Heart right ventricle (tissue), 16 donors: ENCODE results near the gene TFF3. TPM values are rescaled to one million over a fixed set of nuclear protein-coding genes. Genes with fewer than 3 reads are reported as not detected.

Experiments used
- ATAC-seq, 8 donors: fragments of 200-7000 bp; cut with Tn5 transposase; one replicate each; pipeline ENCODE4 v1.9.1; 2020; ENCODE audit warnings: mild to moderate bottlenecking in 8 of 8, moderate library complexity in 8 of 8, moderate number of reproducible peaks in 1 of 8
- DNase-seq, 2 donors: peaks; one replicate each; pipeline ENCODE4 v3.0.0-alpha.2; 2020
- H3K27ac ChIP-seq, 10 donors: fragments of 200-600 bp; sonication (generic) in 2 of 10; one replicate each; pipeline versions ENCODE4 v1.5.0 to v1.8.0; 2020 to 2022; ENCODE audit warnings: mild to moderate bottlenecking in 3 of 10
- H3K27me3 ChIP-seq, 7 donors: fragments of 200-600 bp; one replicate each; pipeline ENCODE4 v1.8.0; 2021 to 2022; ENCODE audit warnings: mild to moderate bottlenecking in 2 of 7
- H3K36me3 ChIP-seq, 9 donors: fragments of 200-600 bp; sonication (generic) in 1 of 9; one replicate each; pipeline versions ENCODE4 v1.5.0 to v1.8.0; 2020 to 2022; ENCODE audit warnings: mild to moderate bottlenecking in 2 of 9
- H3K4me1 ChIP-seq, 9 donors: fragments of 200-600 bp; sonication (generic) in 1 of 9; one replicate each; pipeline versions ENCODE4 v1.5.0 to v1.8.0; 2020 to 2022; ENCODE audit warnings: mild to moderate bottlenecking in 4 of 9
- H3K4me3 ChIP-seq, 10 donors: fragments of 200-600 bp; sonication (generic) in 2 of 10; one replicate each; pipeline versions ENCODE4 v1.5.0 to v1.8.0; 2020 to 2022; ENCODE audit warnings: mild to moderate bottlenecking in 7 of 10, moderate library complexity in 2 of 10
- H3K9me3 ChIP-seq, 11 donors: fragments of 200-600 bp in 10 of 11; sonication (generic) in 2 of 11; one replicate each; pipeline versions ENCODE4 v1.5.0 to v1.8.0; 2013 to 2022; ENCODE audit warnings: mild to moderate bottlenecking in 2 of 11, control low read depth in 1 of 11, moderate library complexity in 1 of 11
- CTCF ChIP-seq, 9 donors: fragments of 200-600 bp; sonication (generic) in 2 of 9; IDR thresholded peaks; one replicate each; pipeline versions ENCODE4 v1.5.0 to v1.8.0; 2021 to 2022; ENCODE audit warnings: antibody characterized with exemption in 9 of 9, mild to moderate bottlenecking in 5 of 9, moderate library complexity in 1 of 9
- WGBS, 2 donors: extraction: QIAGEN DNeasy Blood & Tissue Kit; methylation state at CpG; one replicate each; pipeline ENCODE4 v1.1.7; 2013; ENCODE audit warnings: inconsistent platforms in 1 of 2; 5-methylcytosine and 5-hydroxymethylcytosine counted together
- intact Hi-C, 10 donors: fragments of 100-400 bp; cut with DNase I; formaldehyde crosslinking; loops; one replicate each; pipeline versions ENCODE4 v1.11.1 to v1.14.2; 2022
- polyA plus RNA-seq, 2 donors: library from polyadenylated mRNA; stranded (reverse); fragments of 200-250 nt; gene quantifications; one replicate each; pipeline ENCODE4 v1.2.3, GENCODE V29; 2013
- total RNA-seq, 10 donors: library from RNA; stranded (reverse); fragmentation: NEBNext Ultra II Directional in 3 of 10; extraction: Animal tissue kit (Norgen Biotek cat#: 25700) in 3 of 10; gene quantifications; one replicate each; pipeline versions ENCODE4 v1.2.1 to v1.2.4, GENCODE V29; 2021 to 2023
- donor health status: Arrhythmogenic right ventricular cardiomyopathy.
- donor health status: ischemic (EF 13 %, LVEDD 7.1; RV severe dilation, severe dysfunction).
- donor health status: healthy with polysubstance abuse.
- donor health status: DM: no; HTN: yes; CAD: no.
- donor health status: DM: no; HTN: no; CAD: no.
- donor health status: ischemic (EF 25% LVEDD 6.9; RV normal size, moderate dysfunction).
- donor health status: ischemic (EF 25% LVEDD 5.7; RV mildly dilated, moderate dysfunction).
- donor health status: healthy.
- donor health status: DM: yes; HTN: yes; CAD: no.
- donor health status: Ischemic cardiomyopathy.
- donor health status: ischemic (EF 35%, LVEDD 5.7; RV mildly dilated, moderate dysfunction).
- donor health status: nonischemic (EF 11% LVEDD 7.7; RV severe dilation, severe dysfunction).
- donor health status: DM: yes; HTN: yes; CAD: no.
- donor health status: PGD.
- donor health status: ischemic (EF 29% LVEDD 5.4; RV normal size, mild dysfunction).
- donor health status: nonischemic (EF 23%, LVEDD 6.1; RV moderate dilation, normal function).

Gene TFF3
- total and polyA plus RNA-seq, 12 donors = 0.90 to 7.9 (median 2.7) TPM

DNA sequence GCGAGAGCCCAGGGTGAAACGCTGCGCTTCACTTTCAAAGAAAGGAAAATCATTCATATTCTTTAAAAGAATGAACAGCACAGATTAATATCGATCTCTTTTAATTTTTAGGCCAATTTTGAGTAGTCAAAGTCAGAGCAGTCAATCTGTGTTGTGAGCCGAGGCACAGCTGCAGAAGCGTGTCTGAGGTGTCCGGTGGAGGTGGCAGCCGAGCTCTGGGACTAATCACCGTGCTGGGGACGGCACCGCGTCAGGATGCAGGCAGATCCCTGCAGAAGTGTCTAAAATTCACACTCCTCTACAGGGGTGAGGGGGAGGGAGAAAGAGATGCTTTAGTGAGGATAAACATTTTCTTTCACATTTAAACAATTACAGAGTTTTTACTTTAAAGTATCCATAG, 47.0 kb upstream of the TFF3 start:
- no peaks in the 10 kb centered on the region for H3K36me3 ChIP-seq
- 76 to 77% methylated on average over 12 of the region's 12 CpGs for WGBS, 2 donors
- H3K4me3 ChIP-seq = no peak overlapping the region
- intact Hi-C loops = no loop called here
- no peak for ATAC-seq
- no peak for DNase-seq
- no peak overlapping the region for H3K27ac ChIP-seq
- TF ChIP-seq CTCF (IDR thresholded peaks at IDR 0.05) = no peak
- peaks cover 0 to 49% (median 26%) of the 10 kb centered on the region in 7 donors for H3K27me3 ChIP-seq
- H3K9me3 ChIP-seq = peaks cover 0 to 9% (median 0%) of the 10 kb centered on the region in 11 donors
- H3K4me1 ChIP-seq = no peaks in the 10 kb centered on the region

- 29 to 38% methylated on average over 7 of the region's 7 CpGs for WGBS, 2 donors
- H3K27me3 ChIP-seq = peaks cover 0 to 44% (median 26%) of the 10 kb centered on the region in 7 donors
- H3K27ac ChIP-seq = no peak overlapping the region
Measured at GRCh38 chr21:42361286-42361685, 46.1 kb upstream of the TFF3 start.

DNA sequence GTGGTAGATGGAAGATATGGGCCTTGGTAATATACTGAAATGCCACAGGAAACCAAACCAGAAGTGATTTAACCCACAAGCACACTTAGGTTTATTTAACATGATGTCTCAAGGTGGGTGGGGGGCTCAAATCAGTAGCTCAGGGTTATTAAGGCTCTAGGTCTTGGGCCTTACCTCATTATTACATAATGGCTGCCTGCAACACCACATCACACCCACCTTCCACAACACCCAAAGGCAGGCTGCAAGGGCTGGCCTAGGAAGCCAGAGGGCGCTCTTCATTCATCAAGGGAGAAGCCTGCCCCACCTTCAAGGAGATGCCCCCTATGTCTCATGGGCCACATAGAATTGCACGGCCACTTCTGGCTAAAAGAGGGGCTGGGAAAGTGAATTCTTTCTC, 45.1 kb upstream of the TFF3 start:
- Histone ChIP-seq H3K36me3 (no peaks in the 10 kb centered on the region), H3K27me3 (peaks cover 0 to 39% (median 25%) of the 10 kb centered on the region in 7 donors), H3K4me3 (no peak overlapping the region), H3K9me3 (peaks cover 0 to 27% (median 7%) of the 10 kb centered on the region in 11 donors), H3K4me1 (no peaks in the 10 kb centered on the region), H3K27ac (no peak overlapping the region)
- intact Hi-C loops = no loop called here
- WGBS, 2 donors = 65 to 73% methylated on average over 2 of the region's 2 CpGs
- TF ChIP-seq CTCF (IDR thresholded peaks at IDR 0.05) = no peak
- DNase-seq (no peak), ATAC-seq (no peak)

More at GRCh38 chr21:42361286-42361685, 46.1 kb upstream of the TFF3 start:
- ATAC-seq (no peak), DNase-seq (no peak)
- no peak for TF ChIP-seq CTCF (IDR thresholded peaks at IDR 0.05)
- Histone ChIP-seq H3K9me3 (peaks cover 0 to 18% (median 0%) of the 10 kb centered on the region in 11 donors), H3K4me1 (no peaks in the 10 kb centered on the region), H3K4me3 (no peak overlapping the region), H3K36me3 (no peaks in the 10 kb centered on the region)
- intact Hi-C loops = no loop called here

DNA sequence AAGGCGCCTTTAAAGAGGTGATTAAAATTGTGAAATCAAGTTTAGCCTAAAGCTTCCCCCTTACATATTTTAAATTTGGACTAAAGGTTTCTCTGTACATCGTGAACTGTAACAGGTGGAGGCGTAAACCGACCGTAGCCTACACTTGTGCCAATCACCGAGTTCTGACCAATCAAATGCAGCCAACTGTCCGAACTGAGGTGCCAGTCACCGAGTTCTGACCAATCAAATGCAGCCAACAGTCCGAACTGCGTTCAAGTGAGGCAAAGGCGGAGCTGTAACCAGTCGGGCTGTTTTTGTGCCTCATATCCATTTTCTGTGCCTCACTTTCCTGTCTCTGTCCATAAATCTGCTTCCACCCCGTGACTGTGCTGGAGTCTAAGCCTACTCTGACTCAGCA, 43.7 kb upstream of the TFF3 start:
- intact Hi-C loops = loop anchor here in 1 of 10 donors (1.0 kb wide), 1 partner anchor 12 kb away; no protein-coding TSS in a partner anchor
- TF ChIP-seq CTCF (IDR thresholded peaks at IDR 0.05) = no peak
- no peaks in the 10 kb centered on the region for H3K4me1 ChIP-seq
- H3K27ac ChIP-seq = no peak overlapping the region
- ATAC-seq = no peak
- H3K9me3 ChIP-seq = peaks cover 0 to 39% (median 8%) of the 10 kb centered on the region in 11 donors
- WGBS, 2 donors = 84 to 86% methylated on average over 13 of the region's 13 CpGs
- no peak for DNase-seq
- H3K27me3 ChIP-seq = peaks cover 0 to 26% (median 13%) of the 10 kb centered on the region in 7 donors
- no peaks in the 10 kb centered on the region for H3K36me3 ChIP-seq
- no peak overlapping the region for H3K4me3 ChIP-seq
